GM12878 (cell line): ENCODE results near the gene CASP5. TPM values are rescaled to one million over a fixed set of nuclear protein-coding genes. Genes with fewer than 3 reads are reported as not detected.

Experiments used
- ATAC-seq: fragments of 200-7000 bp; cut with Tn5 transposase; 3 replicates; pipeline ENCODE4 v1.9.1; 2020; ENCODE audit warnings: mild to moderate bottlenecking, moderate library complexity
- BruUV-seq: library from RNA; stranded (reverse); fragments of 400-500 nt; replicated peaks from 2 replicates; lab custom pipeline; 2021; lab: Mats Ljungman, UMichigan
- CTCF ChIA-PET: fragments of 300-600 bp; sonication (Branson Sonifier 250); formaldehyde crosslinking; extraction: SDS; loops from one replicate; lab custom pipeline; 2021; ENCODE audit warnings: inconsistent platforms; lab: Yijun Ruan, JAX
- POLR2A ChIA-PET: fragments of 350-600 bp; formaldehyde crosslinking; extraction: SDS; loops from one replicate; lab custom pipeline; 2021; ENCODE audit warnings: inconsistent platforms; lab: Charles Lee
- RAD21 ChIA-PET: fragments of 300-600 bp; sonication (Branson Sonifier 250); formaldehyde crosslinking; loops from one replicate; lab custom pipeline; 2023; ENCODE audit warnings: antibody characterized with exemption; ENCODE audit not compliant: unreplicated experiment; lab: Charles Lee
- SMC1A ChIA-PET: fragments of 300-600 bp; sonication (Branson Sonifier 250); formaldehyde crosslinking; loops from one replicate; lab custom pipeline; 2023; ENCODE audit not compliant: unreplicated experiment, uncharacterized antibody; lab: Charles Lee
- DNase-seq: peaks from one replicate; pipeline ENCODE4 v3.0.0-alpha.2; 2011; ENCODE audit warnings: low read depth, low spot score
- FAIRE-seq: peaks from 3 replicates; lab custom pipeline; 2011; peaks lifted over from hg19 to GRCh38; lab: Jason Lieb, UNC
- H2AFZ ChIP-seq: 2 replicates; pipeline ENCODE4 v1.6.0; 2011; ENCODE audit warnings: low read depth, low read length, control low read depth; ENCODE audit not compliant: control insufficient read depth
- H3K27ac ChIP-seq: 2 replicates; pipeline ENCODE4 v1.5.1; 2011; ENCODE audit warnings: control low read depth; ENCODE audit not compliant: control insufficient read depth, insufficient read depth
- H3K27me3 ChIP-seq, 2 experiments: replicated peaks in 1 of 2; 2 replicates each; pipeline versions ENCODE4 v1.6.0 to v1.6.1; 2011; ENCODE audit warnings: low read length in 1 of 2; ENCODE audit not compliant: control insufficient read depth in 2 of 2, insufficient read depth in 2 of 2
- H3K36me3 ChIP-seq, 2 experiments: 2 replicates each; pipeline ENCODE4 v1.5.1; 2011; ENCODE audit warnings: low read length in 1 of 2; ENCODE audit not compliant: control insufficient read depth in 2 of 2, insufficient read depth in 2 of 2
- H3K4me1 ChIP-seq: 2 replicates; pipeline ENCODE4 v1.6.1; 2011; ENCODE audit warnings: mild to moderate bottlenecking, low read length, moderate library complexity, mixed read lengths; ENCODE audit not compliant: control insufficient read depth, insufficient read depth
- H3K4me2 ChIP-seq: 2 replicates; pipeline ENCODE4 v1.6.0; 2011; ENCODE audit warnings: control low read depth; ENCODE audit not compliant: control insufficient read depth, insufficient read depth
- H3K4me3 ChIP-seq: fragments of 200-600 bp; sonication (generic); 2 replicates; pipeline ENCODE4 v1.5.1; 2016
- H3K79me2 ChIP-seq: 2 replicates; pipeline ENCODE4 v1.6.0; 2011; ENCODE audit warnings: low read length; ENCODE audit not compliant: control insufficient read depth, insufficient read depth
- H3K9ac ChIP-seq: 2 replicates; pipeline ENCODE4 v1.8.0; 2011; ENCODE audit warnings: low read length, control low read depth, mixed read lengths; ENCODE audit not compliant: control insufficient read depth, insufficient read depth
- H3K9me3 ChIP-seq: replicated peaks from 3 replicates; pipeline ENCODE4 v1.5.1; 2011; ENCODE audit warnings: mild to moderate bottlenecking, low read length; ENCODE audit not compliant: control insufficient read depth, insufficient read depth
- H4K20me1 ChIP-seq: 2 replicates; pipeline ENCODE4 v1.6.0; 2011; ENCODE audit not compliant: control insufficient read depth, insufficient read depth
- FOXM1 ChIP-seq: IDR thresholded peaks from 2 replicates; pipeline ENCODE4 v1.6.1; 2012; ENCODE audit warnings: low read depth, mild to moderate bottlenecking, inconsistent platforms, low read length, moderate library complexity
- GABPA ChIP-seq: IDR thresholded peaks from 2 replicates; pipeline ENCODE4 v1.6.1; 2014; ENCODE audit warnings: antibody characterized with exemption, low read depth, mild to moderate bottlenecking, inconsistent platforms
- SIN3A ChIP-seq: IDR thresholded peaks from 2 replicates; pipeline ENCODE4 v1.6.1; 2012; ENCODE audit warnings: low read depth, low read length, improper control_type of control experiment
- STAT3 ChIP-seq: IDR thresholded peaks from 2 replicates; pipeline ENCODE4 v1.6.1; 2011; ENCODE audit warnings: low read depth, low read length, improper control_type of control experiment
- WGBS: methylation state at CpG from one replicate; pipeline ENCODE4 v1.1.6; 2016; ENCODE audit warnings: low lambda C conversion rate; ENCODE audit not compliant: insufficient replicate concordance, insufficient coverage; ENCODE audit errors: missing lambda C conversion rate; 5-methylcytosine and 5-hydroxymethylcytosine counted together
- in situ Hi-C: fragments of 300-500 bp; cut with MboI; formaldehyde crosslinking; loops from 9 replicates; pipeline ENCODE4 v1.14.3; 2018; ENCODE audit warnings: mixed read lengths
- intact Hi-C: fragments of 100-400 bp; cut with micrococcal nuclease; formaldehyde crosslinking; loops from one replicate; pipeline ENCODE4 v1.14.2; 2022; ENCODE audit not compliant: unreplicated experiment
- polyA plus RNA-seq, 11 experiments: library from polyadenylated mRNA; depleted of rRNA in 4 of 11; unstranded in 6 of 11; stranded (reverse) in 5 of 11; fragments of >200 nt; fragmentation: Nextera tagmentation in 4 of 11; fragmentation: Illumina TruSeq in 1 of 11; extraction: Ambion mirVana in 4 of 11; extraction: Trizol in 1 of 11; gene quantifications; 1 replicate in 1 of 11; 2 replicates in 10 of 11; pipeline versions ENCODE4 v1.2.1 to v1.2.3, GENCODE V29; 2011 to 2016; ENCODE audit warnings: inconsistent platforms in 2 of 11, missing spikeins in 2 of 11, low read depth in 1 of 11
- total RNA-seq, 4 experiments: library from RNA; depleted of rRNA in 3 of 4; stranded (reverse); fragments of >200 nt in 3 of 4; fragmentation: Illumina TruSeq in 1 of 4; extraction: Trizol in 1 of 4; gene quantifications; 2 replicates each; pipeline versions ENCODE4 v1.2.1 to v1.2.3, GENCODE V29; 2013 to 2021
- TF ChIP-seq, protein P1 (sequence below): fragments of 450-650 bp; formaldehyde crosslinking; IDR thresholded peaks from 2 replicates; pipeline ENCODE4 v1.4.0; 2022; ENCODE audit warnings: mild to moderate bottlenecking, moderate library complexity

Gene CASP5
- total and polyA plus RNA-seq, 10 of the 15 experiments (the other 5 are each of a cell fraction or from before 2014, with no cell fraction given), result not detected

DNA sequence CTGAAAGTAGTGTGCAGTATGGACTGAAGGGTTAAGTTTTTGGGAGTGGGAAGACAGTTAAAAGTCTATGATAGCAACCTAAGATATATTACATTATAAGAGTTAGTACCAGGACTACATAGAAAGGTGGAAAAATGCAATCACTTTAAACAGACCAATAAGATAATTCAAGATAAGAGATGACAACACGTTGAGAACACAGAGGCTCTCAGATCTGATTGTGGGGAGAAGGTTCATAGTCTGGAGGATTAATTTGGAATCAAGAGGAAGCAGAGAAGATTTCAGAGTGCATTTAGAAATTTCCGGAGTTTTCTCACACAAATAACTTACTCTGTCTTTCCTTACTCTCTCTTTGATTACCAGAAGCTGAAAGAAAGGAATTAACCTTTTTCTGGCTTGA lies 441 bp downstream of the CASP5 start:
- H3K4me2 ChIP-seq, result no peak overlapping the region
- no peaks in the 10 kb centered on the region for H3K27me3 ChIP-seq
- no peak overlapping the region for H3K9ac ChIP-seq
- ChIA-PET CTCF (no interaction called here), POLR2A (no interaction called here), RAD21 (no interaction called here), SMC1A (interaction anchor here (0.6 kb wide), 1 partner anchor 13 kb away, joined by 5 read pairs; the partner anchor contains the start of gene CASP1)
- H3K79me2 ChIP-seq, result no peaks in the 10 kb centered on the region
- H3K4me3 ChIP-seq, result no peak overlapping the region
- H3K9me3 ChIP-seq, result no peaks in the 10 kb centered on the region
- 47% methylated on average over 2 of the region's 2 CpGs for WGBS
- no TSS peak for BruUV-seq
- intact Hi-C loops (no loop called here), in situ Hi-C loops (no loop called here)
- no peak overlapping the region for H2AFZ ChIP-seq
- FAIRE-seq (no peak), DNase-seq (no peak), ATAC-seq (no peak)
- 0 out of 2 replicates have a peak, but pooled peaks cover 2% of the 10 kb centered on the region for H3K4me1 ChIP-seq
- no peaks in the 10 kb centered on the region for H3K36me3 ChIP-seq
- no peaks in the 10 kb centered on the region for H4K20me1 ChIP-seq
- TF ChIP-seq SIN3A, result no peak
- no peak for TF ChIP-seq GABPA
- TF ChIP-seq STAT3, result no peak
- TF ChIP-seq, protein P1, sequence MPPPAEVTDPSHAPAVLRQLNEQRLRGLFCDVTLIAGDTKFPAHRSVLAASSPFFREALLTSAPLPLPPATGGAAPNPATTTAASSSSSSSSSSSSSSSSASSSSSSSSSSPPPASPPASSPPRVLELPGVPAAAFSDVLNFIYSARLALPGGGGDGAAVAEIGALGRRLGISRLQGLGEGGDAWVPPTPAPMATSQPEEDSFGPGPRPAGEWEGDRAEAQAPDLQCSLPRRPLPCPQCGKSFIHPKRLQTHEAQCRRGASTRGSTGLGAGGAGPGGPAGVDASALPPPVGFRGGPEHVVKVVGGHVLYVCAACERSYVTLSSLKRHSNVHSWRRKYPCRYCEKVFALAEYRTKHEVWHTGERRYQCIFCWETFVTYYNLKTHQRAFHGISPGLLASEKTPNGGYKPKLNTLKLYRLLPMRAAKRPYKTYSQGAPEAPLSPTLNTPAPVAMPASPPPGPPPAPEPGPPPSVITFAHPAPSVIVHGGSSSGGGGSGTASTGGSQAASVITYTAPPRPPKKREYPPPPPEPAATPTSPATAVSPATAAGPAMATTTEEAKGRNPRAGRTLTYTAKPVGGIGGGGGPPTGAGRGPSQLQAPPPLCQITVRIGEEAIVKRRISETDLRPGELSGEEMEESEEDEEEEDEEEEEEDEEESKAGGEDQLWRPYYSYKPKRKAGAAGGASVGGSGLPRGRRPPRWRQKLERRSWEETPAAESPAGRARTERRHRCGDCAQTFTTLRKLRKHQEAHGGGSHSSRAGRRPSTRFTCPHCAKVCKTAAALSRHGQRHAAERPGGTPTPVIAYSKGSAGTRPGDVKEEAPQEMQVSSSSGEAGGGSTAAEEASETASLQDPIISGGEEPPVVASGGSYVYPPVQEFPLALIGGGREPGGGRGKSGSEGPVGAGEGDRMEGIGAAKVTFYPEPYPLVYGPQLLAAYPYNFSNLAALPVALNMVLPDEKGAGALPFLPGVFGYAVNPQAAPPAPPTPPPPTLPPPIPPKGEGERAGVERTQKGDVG (CRISPR knock-in tag), result no peak
- no peak for TF ChIP-seq FOXM1
- no peak overlapping the region for H3K27ac ChIP-seq
